Keratinocyte (primary cell): ENCODE results near the gene KIF18B.

Experiments used
- EZH2 ChIP-seq: IDR thresholded peaks from one replicate; pipeline ENCODE4 v1.6.1; 2012; ENCODE audit warnings: inconsistent platforms, mild to moderate bottlenecking, low read length, moderate library complexity
- TF ChIP-seq, protein P1 (sequence below), 3 experiments: IDR thresholded peaks in 1 of 3; conservative IDR thresholded peaks in 1 of 3; optimal IDR thresholded peaks in 1 of 3; 2 replicates in 2 of 3; 3 replicates in 1 of 3; pipeline versions ENCODE3 to v1.5.1; 2011; ENCODE audit warnings: low read length in 3 of 3, mild to moderate bottlenecking in 3 of 3, moderate library complexity in 2 of 3, control low read depth in 1 of 3, inconsistent platforms in 1 of 3; ENCODE audit not compliant: insufficient read depth in 2 of 3; ENCODE audit errors: extremely low read depth in 1 of 3

DNA sequence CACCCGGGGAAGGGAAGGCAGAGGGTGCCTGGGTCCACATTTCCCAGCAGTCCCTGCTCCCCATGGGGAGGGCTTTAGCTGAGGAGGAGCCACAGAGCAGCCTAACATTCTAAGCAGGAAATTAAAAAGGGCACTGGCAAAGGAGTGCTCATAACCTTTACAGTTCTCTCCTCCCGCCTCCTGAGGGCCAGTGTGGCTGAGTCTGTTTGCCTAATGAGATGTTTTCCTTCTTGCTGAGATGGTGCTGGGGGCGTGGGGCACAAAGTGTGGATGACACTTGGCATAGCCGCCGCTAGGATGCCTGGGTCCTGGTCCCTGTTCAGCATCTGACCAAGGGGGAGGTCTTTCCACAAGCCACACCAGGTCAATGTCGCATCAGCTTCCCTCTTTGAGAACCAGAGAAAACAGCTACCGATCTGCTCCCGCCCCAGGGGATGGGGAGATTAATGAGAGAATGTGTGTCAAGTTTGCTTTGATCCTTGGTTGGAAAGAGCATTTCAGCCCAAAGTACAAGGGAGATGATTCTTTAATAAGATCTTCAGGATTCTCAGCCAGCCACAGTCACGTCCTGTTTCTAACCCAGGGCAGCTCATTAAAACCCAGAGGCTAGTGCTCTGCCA, 5.8 kb downstream of the KIF18B start:
- TF ChIP-seq, protein P1, sequence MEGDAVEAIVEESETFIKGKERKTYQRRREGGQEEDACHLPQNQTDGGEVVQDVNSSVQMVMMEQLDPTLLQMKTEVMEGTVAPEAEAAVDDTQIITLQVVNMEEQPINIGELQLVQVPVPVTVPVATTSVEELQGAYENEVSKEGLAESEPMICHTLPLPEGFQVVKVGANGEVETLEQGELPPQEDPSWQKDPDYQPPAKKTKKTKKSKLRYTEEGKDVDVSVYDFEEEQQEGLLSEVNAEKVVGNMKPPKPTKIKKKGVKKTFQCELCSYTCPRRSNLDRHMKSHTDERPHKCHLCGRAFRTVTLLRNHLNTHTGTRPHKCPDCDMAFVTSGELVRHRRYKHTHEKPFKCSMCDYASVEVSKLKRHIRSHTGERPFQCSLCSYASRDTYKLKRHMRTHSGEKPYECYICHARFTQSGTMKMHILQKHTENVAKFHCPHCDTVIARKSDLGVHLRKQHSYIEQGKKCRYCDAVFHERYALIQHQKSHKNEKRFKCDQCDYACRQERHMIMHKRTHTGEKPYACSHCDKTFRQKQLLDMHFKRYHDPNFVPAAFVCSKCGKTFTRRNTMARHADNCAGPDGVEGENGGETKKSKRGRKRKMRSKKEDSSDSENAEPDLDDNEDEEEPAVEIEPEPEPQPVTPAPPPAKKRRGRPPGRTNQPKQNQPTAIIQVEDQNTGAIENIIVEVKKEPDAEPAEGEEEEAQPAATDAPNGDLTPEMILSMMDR (optimal IDR thresholded peaks at IDR 0.05 in 1 of 3, IDR thresholded peaks at IDR 0.05 in 1 of 3, conservative IDR thresholded peaks at IDR 0.05 in 1 of 3; ENCODE audit: extremely low read depth in 1 of 3, insufficient read depth in 2 of 3, low read length in 3 of 3) = no peak
- TF ChIP-seq EZH2 = no peak
